Measurements from ENCODE around the gene KCTD20. TPM values are rescaled to one million over a fixed set of nuclear protein-coding genes. Genes with fewer than 3 reads are reported as not detected.

KCTD20 gene
- polyA plus RNA-seq (23.3 to 31.8 TPM (median 24.8 TPM) in 3 replicates), polyA minus RNA-seq (24.9 to 33.7 TPM (median 28.3 TPM) in 3 replicates)
- polyA plus RNA-seq (2011; ENCODE audit: low read depth) = 5.6 TPM
- polyA plus RNA-seq (2011; cell fraction: cytosol; rRNA removed) = 18.1 and 27.3 TPM in 2 replicates
- 16.0 TPM in 2 replicates for polyA plus RNA-seq (2011; cell fraction: nucleus; rRNA removed)
- polyA plus RNA-seq (2012; ENCODE audit: low replicate concordance) = 10.2 and 15.8 TPM in 2 replicates
- polyA minus RNA-seq (2011; cell fraction: cytosol; rRNA and poly(A)+ RNA removed) = 24.4 TPM
- polyA minus RNA-seq (2011; cell fraction: nucleus; rRNA and poly(A)+ RNA removed) = 14.1 and 26.8 TPM in 2 replicates

GRCh38 chr6:36442671-36443470 is at the start of gene KCTD20, which contains the start of gene PXT1:
TSS of gene KCTD20 (plus strand) at chr6:36443000. CDS start at chr6:36470098, 27,098 bp downstream.
TSS of gene PXT1 (minus strand) at chr6:36442854. CDS start at chr6:36426082, 16,772 bp downstream.
- no peak for FAIRE-seq
- Histone ChIP-seq H3K9me1 (ENCODE audit: control insufficient read depth, extremely low read depth, insufficient read depth, low read length) (peaks cover 3% of the 10 kb centered on the region), H3K79me2 (ENCODE audit: control insufficient read depth, insufficient read depth, low read length) (peaks cover 34% of the 10 kb centered on the region), H3K36me3 (ENCODE audit: control insufficient read depth in 2 of 2, extremely low read depth in 1 of 2, insufficient read depth in 2 of 2, low read length in 2 of 2) (no peaks in the 10 kb centered on the region), H3K27ac (ENCODE audit: control insufficient read depth, insufficient read depth, low read length) (peak within 1 kb of the TSS; percentile 89), H2AFZ (ENCODE audit: control insufficient read depth, low read length) (peak within 1 kb of the TSS; percentile 88), H3K4me2 (ENCODE audit: control insufficient read depth, extremely low read depth, insufficient read depth, low read depth, low read length) (peak within 1 kb of the TSS; percentile 99), H4K20me1 (ENCODE audit: control insufficient read depth, extremely low read depth, insufficient read depth, low read length) (no peaks in the 10 kb centered on the region), H3K9ac (ENCODE audit: control insufficient read depth, extremely low read depth, insufficient read depth, low read length) (peak within 1 kb of the TSS; percentile 93), H3K9me3 (ENCODE audit: control insufficient read depth, low read depth, low read length) (no peaks in the 10 kb centered on the region), H3K27me3 (ENCODE audit: control insufficient read depth, extremely low read depth, insufficient read depth, low read length) (no peaks in the 10 kb centered on the region), H3K4me3 (ENCODE audit: control insufficient read depth in 2 of 3, extremely low read depth in 1 of 3, insufficient read depth in 2 of 3, low read depth in 1 of 3, low read length in 3 of 3) (peak within 1 kb of the TSS; percentile 68 to 96 (median 96)), H3K4me1 (ENCODE audit: control insufficient read depth, extremely low read depth, insufficient read depth, low read length) (peaks cover 32% of the 10 kb centered on the region)
- TF ChIP-seq CTCF (optimal IDR thresholded peaks at IDR 0.05 in 1 of 3, IDR thresholded peaks at IDR 0.05 in 1 of 3, conservative IDR thresholded peaks at IDR 0.05 in 1 of 3; ENCODE audit: extremely low read depth in 1 of 3, insufficient read depth in 2 of 3, low read length in 3 of 3) (no peak), EZH2 (IDR thresholded peaks at IDR 0.05; ENCODE audit: low read length) (no peak)
- peak; percentile 28 for DNase-seq (ENCODE audit: low read depth, low spot score)
- dilution Hi-C loops (cut with MboI; ENCODE audit: extremely low pct_ligation_motif_present, low sequenced_read_pairs) = no loop called here

- Histone ChIP-seq H2AFZ (ENCODE audit: control insufficient read depth, low read length) (no peak overlapping the region), H3K9me3 (ENCODE audit: control insufficient read depth, low read depth, low read length) (no peaks in the 10 kb centered on the region), H3K4me2 (ENCODE audit: control insufficient read depth, extremely low read depth, insufficient read depth, low read depth, low read length) (no peak overlapping the region), H3K9ac (ENCODE audit: control insufficient read depth, extremely low read depth, insufficient read depth, low read length) (no peak overlapping the region), H3K9me1 (ENCODE audit: control insufficient read depth, extremely low read depth, insufficient read depth, low read length) (no peaks in the 10 kb centered on the region), H3K36me3 (ENCODE audit: control insufficient read depth in 2 of 2, extremely low read depth in 1 of 2, insufficient read depth in 2 of 2, low read length in 2 of 2) (no peaks in the 10 kb centered on the region), H3K27me3 (ENCODE audit: control insufficient read depth, extremely low read depth, insufficient read depth, low read length) (no peaks in the 10 kb centered on the region), H3K79me2 (ENCODE audit: control insufficient read depth, insufficient read depth, low read length) (no peaks in the 10 kb centered on the region), H3K27ac (ENCODE audit: control insufficient read depth, insufficient read depth, low read length) (no peak overlapping the region), H3K4me1 (ENCODE audit: control insufficient read depth, extremely low read depth, insufficient read depth, low read length) (no peaks in the 10 kb centered on the region), H4K20me1 (ENCODE audit: control insufficient read depth, extremely low read depth, insufficient read depth, low read length) (no peaks in the 10 kb centered on the region), H3K4me3 (ENCODE audit: control insufficient read depth in 2 of 3, extremely low read depth in 1 of 3, insufficient read depth in 2 of 3, low read depth in 1 of 3, low read length in 3 of 3) (no peak overlapping the region)
- TF ChIP-seq EZH2 (IDR thresholded peaks at IDR 0.05; ENCODE audit: low read length) (no peak), CTCF (optimal IDR thresholded peaks at IDR 0.05 in 1 of 3, IDR thresholded peaks at IDR 0.05 in 1 of 3, conservative IDR thresholded peaks at IDR 0.05 in 1 of 3; ENCODE audit: extremely low read depth in 1 of 3, insufficient read depth in 2 of 3, low read length in 3 of 3) (no peak)
- FAIRE-seq (no peak), DNase-seq (ENCODE audit: low read depth, low spot score) (no peak)
- dilution Hi-C loops (cut with MboI; ENCODE audit: extremely low pct_ligation_motif_present, low sequenced_read_pairs) = no loop called here
Observed at GRCh38 chr6:36399970-36400369, 42.8 kb upstream of the KCTD20 start.
